ENCODE data around the gene TNNT1.

The TNNT1 gene

DNA sequence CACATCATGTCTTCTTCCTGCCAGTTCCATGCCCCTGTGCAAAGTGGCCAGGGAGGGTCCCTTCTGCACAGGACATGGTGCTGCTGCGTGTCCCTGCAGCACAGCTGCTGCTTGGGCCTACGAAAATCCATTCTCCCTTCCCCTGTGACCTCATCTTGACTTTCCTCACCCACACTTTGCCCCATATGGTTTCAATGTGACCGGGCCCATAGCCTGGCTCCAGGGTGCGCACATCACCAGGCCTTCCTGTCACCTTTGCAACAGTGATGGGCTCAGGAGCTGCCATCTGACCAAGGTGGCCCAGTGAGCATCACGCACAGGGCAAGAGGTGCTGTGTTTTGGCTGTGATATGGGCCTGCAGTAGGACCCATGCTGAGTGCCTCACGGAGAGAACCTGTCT is 42.4 kb downstream of the TNNT1 start:
- no peak for DNase-seq

DNA sequence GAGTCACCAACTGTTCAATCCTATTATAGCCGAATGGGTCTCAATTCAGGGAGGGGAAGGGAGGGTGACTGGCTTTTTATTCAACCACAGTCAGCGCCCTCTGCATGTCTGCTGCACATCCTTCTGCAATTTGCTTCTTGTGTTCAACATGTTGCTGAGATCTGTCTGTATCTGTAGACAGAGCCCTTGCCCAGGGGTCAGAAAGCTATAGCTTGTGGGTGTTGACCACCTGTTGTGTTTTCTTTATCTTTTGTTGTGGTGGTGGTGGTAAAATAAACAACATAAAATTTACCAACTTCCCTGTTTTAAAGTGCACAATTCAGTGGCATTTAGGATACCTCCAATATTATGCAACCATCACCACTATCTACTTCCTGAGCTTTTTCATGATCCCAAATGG is 43.8 kb downstream of the TNNT1 start:
- no peak for DNase-seq

DNA sequence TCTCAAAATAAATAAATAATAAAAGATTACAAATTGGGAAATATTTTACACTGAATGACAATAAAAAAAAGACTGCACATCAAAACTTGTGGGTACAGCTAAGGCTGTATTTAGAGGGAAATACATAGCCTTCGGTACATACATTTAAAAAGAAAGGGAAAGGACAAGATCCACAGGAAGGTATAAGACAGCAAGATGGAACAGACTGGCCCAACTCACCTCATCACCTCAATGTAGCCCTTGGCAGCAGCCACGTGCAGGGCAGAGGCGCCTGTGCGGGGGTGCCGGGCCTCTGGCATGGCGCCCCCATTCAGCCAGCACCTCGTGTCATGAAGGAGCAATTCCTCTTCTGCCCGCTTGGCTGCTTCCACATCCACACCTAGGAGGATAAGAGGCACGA is 45.8 kb downstream of the TNNT1 start:
- no peak for DNase-seq

DNA sequence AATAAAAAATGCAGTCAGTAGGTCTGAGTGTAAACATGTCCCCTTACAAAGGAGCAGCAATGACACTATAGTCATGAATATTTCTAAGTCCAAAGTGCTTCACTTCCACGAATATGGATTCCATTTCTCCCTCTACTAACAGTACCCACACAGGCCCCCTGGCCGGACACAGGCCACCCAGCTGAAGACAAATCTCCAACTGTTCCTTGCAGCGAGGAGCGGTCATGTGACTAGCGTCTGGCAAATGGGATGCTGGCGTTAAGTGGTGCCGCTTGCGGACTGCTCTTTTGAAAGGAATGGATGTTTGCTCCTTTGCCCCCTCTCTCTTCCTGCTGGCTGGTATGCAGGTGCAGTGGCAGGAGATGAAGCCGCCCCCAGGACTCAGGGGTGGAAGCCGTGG is 47.7 kb downstream of the TNNT1 start:
- no peak for DNase-seq

DNA sequence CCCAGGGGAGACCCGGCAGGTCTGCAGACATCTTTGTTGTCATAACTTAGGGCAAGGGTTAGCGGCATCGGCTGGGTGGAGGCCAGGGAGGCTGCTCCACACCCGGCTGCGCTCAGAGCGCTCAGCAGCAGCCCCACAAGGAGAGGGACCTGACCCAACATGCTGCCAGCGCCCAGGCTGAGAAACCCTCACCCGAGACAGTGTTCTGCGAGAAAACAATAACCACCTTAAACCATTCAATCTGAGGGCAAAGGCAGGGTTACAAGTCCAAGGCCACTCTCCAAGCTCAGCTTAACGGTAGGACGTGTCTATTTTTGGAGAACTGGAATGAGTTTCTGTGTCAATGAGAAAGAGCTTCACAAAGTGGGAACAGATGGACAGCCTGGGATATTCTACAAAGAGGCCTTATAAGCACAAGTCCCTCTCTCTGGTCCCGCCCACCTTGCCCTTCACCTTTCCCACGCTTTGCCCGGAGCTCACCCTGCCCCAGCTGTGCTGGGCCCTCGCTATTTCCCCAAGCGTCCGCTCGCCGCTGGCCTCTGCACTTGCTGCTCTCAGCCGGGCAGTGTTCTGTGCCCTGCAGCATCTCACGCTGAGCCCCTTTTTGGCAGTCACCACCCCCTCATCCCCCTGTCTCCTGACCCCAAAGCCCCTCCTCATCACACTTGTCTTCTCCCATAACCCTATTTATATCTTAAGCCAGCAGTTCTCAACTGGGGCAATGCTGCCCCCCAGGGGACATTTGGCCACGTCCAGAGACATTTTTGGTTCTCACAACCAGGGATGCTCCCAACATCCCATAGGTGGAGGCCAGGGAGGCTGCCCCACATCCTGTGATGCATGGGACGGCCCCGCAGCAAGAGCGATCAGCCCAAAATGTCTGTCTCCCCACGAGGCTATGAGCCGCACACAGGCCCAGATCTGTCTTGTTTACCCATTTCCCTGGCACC is 49.2 kb downstream of the TNNT1 start:
- no peak for DNase-seq

DNA sequence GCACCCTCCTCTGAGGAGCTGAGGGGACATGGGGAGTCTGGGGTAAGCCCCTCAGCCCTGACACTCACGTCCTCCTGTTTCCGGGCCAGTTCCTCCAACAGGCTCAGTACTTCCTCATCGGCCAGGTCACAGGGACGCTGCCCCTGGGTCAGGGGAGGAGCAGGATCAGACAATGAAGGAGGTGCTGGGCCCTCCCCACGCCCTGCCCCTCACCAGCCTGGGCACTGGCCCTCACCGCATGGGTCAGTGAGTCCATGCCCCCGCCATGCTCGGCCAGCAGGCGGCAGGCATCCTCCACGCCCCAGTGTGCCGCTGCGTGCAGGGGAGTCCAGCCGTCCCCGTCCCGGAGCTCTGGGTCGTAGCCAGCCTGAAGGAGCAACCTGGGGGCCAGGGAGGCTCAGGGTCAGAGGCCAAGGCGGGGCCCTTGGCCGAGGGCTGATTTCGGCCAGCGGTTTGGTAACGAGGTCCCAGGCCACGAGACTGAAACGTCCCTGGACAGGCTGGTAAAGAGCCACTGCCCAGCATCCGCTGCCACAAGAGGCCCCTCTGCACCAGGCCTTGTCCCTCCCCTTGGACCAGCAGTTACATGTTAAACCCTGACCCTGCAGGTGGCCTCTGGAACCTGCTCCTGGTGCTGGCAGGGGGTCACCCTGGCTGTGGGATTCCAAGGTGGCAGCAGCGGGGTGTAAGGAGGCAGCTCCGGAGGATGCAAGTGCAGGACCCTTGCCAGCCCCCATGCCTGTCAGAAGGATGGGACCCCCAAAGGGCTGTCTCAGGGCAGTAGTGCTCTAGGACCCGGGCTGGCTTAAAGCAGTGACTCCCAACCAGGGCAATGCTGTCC is 50.1 kb downstream of the TNNT1 start:
- DNase-seq: no peak

DNA sequence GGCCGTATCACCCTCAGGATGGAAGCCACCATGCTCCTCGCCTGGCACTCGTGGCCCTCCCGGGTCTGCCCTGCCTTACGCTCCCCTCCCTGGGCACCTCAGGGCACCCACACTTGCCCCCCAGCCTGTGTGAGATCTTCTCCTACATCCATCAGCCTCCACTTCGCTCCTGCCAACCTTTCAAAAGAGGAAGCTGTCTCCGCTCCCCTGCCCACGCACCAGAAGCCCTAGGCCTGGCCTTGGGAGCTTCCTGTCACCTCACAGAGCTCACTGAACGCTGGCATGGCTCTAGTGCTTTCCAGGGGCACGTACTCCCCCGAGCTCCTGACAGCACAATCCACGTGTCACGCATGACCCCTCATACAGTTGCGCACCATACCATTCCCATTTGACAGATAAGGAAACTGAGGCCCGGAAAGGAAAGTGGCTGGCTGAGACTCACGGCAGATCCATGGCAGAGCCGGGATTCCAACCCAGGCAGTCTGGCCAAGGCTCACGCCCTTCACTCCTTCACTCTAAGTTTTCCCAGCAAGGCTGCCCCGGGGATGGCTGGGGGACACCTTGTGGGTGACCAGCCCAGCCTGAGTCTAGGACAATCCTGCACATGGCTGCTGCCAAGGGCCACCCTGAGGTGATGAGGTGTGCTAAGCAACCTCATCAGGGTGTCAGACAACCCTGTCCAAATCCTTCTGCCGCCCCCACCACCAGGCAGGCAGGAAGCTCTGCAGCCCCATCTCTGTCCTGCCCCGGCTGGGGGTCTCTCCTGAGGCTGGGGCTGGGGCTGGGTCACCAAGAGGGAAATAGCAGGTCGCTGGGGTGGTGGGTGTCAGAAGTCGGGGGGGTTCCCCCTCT is 50.9 kb downstream of the TNNT1 start:
- DNase-seq: no peak

DNA sequence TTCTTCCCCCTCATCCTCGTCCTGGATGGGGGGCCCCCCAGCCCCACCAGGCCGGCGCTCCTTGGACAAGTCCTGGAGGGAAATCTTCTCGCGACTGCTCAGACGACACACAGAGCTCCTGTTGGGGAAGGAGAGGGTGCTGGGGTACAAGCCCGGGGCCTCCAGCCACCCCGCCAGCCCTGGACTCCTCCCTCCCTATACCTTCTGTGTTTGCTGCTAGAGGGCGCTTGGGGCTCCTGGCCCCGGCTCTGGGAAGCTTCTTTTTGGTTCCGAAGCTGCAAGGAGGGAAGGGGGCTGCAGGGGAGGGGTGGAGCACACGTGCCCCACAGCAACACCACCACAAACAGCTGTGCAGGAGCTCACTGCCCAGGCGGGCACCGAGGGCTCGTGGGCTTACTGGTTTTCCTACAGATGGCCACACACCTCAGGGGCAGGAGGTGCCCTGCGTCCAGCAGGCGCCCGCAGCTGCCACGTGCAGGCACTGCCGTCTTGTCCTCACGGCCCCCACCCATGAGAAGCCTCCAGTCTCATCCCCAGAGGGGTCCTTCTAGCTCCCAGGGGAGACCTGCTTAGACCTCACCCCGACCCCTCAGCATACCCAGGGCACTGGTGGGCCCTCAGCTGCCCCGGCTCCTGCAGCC is 52.8 kb downstream of the TNNT1 start:
- no peak for DNase-seq

DNA sequence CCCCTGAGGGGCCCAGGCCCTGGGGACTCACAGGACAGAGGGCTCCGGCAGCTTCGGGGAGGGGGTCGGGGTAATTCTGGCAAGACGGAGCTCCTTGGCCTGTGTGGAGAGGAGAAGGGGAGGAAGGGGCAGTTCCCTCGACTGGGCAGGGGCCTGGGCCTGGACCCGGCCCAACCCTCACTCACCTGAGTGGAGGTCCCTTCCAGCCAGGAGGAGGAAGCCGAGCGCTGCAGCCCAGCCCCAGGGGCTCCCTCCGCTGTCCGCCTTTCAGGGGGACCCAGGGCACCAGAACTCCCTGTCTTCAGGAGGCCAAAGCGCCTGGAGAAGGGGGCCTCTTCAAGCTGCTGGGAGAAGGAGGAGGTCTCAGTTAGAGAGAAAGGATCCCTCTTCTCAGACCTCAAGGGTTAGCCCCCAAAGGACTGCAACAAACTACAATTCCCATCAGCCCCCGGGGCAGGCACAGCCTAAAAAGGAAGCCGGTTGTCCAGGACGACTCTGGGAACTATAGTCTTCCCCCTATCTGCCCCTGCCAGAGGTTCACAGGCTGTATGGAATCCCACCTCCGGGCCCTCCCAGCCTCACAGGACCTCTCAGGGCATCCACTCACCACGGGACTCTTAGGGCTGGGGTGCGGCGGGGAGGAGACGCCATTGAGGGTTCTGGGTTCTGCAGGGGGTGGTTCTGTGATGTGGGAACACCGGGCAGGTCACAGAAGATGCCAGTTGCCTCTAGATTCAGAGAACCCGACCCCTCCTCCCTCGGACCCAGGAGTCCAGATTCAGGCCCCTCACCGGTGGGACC is 53.5 kb downstream of the TNNT1 start:
- DNase-seq: no peak

DNA sequence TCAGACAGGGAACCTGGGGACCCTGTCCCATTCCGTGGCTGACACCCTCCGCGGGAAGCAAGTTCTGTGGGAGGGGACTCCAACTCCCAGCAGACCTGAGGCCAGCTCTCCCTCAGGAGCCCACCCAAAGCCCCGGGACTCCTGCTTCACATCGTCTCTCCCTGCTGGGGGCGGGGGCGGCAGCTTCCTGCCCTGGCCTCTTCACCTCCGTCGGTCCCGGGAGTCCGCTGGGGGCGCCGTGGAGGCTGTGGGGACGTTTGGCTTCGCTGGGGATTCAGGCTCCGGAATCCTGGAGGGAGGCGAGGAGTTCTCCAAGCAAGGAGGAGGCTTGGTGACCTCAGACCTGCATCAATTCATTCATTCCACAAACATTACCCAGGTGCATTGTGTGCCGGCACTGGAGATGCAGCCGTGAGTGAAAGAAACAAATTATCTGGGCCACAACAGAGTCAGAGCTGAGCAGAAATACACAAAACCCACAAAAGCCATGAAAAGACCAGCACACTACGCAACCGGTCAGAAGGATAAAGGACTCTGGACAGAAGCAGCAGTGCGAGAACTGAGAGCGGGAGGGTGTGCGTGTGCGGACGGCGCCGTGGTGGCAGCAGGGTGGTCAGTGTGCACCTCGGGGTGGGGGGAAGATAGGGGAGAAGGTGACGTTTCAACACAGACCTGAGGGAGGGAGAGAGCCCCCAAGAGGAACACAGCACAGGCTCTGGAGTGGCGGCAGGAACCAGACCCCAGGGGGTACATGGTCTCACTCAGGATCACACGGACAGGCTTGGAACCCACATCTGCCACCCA is 54.3 kb downstream of the TNNT1 start:
- no peak for DNase-seq

DNA sequence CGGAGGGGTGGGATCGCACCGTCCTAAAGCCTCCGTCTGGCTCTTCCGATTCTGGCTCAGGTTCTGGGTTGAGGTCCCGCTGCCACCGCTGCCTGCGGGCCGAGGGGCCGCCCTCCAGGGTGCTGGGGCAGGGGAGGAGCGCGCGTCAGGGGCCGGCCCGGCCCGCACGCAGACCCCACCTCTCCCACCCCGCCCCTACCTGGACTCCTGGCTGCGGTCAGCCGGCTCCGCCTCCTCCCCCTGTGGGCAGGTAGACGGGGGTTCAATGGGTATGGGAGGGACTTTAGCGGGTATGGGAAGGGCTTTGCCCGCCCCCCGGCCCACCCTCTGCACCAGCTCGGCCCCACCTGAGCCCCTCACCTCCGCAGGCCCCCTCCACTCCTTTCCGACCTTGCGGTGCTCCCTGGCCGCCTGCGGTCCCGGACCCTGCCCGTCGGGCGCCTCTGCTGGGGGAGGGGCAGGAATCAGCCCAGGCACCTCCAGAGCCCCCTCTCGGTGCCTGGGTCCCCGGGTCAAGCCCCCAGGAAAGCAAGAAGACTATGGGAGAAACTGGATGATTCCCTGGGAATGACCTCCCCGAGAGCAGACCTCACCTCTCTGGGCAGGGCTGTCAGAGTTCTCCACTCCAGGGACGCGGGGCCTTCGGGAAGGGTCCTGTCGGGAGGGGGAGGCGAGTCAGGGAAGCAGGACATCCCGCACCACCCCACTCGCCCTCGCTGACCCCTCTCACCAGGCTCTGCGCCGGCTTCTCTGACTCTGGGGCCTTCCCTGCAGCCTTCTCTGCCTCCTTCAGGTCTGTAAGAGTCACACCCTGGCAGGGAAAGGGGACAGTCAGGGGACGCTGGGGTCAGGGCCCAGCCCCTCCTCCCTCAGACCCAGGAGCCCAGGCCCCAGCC is 56.3 kb downstream of the TNNT1 start:
- no peak for DNase-seq

DNA sequence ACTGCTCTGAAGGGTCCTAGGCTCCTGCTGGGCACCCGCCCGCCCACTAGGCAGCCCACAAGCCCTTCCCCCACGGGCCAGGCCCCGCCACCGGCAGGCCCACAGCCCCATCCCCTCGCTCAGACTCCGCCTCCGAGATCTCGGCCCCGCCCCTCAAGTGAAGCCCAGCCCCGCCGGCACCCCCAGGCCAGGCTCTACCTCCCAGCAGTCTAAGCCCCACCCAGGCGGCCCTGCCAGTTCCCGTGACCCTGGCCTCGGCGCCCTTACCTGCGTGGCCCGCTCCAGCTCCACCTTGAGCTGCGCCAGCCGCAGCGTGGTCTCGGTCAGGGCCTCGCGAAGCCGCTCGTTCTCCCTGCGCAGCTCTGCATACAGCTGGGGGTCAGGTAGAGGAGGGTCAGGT is 57.1 kb downstream of the TNNT1 start:
- DNase-seq: no peak

DNA sequence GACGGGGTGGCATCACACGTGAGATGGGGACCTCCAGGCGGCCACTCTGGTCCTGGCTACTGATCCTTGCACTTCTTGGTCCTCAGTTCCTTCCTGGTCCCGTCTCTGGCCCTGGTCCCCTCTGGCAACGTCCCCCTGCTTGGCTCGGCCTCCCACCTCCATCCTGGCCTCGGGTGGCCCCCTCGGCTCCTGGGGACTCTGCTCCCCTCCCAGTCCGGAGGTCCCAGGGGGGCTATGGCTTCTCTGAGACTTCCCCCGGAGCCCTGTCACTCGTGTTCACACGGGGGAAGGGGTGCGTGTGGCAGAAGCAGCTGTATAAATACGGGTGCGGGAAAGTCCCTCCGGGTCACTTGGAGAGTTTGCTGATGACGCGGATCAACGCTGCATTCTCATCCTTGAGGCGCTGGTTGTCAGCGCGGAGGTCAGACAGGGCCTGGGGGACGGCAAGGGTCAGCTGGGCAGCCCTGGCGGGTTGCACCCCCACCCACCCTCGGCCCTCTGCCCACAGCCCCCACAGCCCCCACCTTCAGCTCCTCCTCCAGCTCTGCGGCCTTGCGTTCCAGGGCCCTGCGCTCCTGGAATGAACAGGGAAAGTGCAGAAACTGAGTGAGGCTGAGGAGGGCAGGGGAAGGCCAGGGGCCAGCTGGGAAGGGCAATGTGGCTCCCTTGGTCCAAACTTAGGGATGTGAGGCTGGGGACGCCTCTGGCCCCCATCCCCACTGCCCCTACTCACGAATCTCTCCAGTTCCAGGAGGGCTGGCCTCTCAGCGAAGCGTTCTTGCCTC is 57.7 kb downstream of the TNNT1 start:
- DNase-seq: no peak

DNA sequence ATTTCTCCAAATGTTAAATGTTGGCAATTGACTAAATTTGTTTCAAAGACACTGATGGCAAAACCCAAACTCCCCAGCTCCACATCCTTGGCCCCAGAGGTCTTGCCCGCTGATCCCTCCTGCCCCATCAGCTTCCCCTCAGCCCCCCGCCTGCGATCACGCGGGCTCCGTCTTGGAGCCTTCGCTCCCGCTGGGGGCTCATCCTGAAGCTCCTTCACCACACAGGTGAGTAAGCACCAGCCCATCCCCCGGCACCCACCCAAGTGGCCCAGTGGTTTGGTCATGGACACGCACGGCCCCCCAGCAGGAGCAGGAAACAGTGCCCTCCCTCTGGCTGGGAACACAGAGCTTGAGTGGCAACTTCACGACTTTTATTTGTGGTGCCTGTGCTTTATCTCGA is 58.4 kb downstream of the TNNT1 start:
- DNase-seq: no peak

DNA sequence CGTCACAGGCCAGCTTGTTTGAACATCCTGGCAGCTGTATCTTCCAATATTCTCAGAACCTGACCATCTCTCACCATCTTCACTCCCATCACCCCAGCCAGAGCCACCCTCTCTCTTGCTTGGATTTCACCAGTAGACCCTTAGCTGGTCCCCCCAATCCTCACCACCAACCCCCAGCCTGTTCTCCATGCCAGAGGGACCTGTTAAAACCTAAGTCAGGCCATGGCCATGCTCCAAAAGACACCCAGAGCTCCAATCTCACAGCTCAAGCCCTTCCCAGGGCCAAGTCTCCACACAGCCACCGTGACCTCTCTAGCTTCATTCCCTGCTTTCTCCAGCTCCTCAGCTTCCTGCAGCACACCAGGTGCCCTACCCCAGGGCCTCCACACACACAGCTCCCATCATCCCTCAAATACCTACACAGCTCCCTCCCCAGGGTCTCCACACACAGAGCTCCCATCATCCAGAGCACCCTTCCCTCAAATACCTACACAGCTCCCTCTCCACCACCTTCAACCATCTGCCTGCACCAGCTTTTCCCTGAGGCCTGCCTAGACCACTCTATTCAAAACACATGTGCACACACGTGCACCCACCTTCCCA is 59.6 kb downstream of the TNNT1 start:
- DNase-seq: no peak

DNA sequence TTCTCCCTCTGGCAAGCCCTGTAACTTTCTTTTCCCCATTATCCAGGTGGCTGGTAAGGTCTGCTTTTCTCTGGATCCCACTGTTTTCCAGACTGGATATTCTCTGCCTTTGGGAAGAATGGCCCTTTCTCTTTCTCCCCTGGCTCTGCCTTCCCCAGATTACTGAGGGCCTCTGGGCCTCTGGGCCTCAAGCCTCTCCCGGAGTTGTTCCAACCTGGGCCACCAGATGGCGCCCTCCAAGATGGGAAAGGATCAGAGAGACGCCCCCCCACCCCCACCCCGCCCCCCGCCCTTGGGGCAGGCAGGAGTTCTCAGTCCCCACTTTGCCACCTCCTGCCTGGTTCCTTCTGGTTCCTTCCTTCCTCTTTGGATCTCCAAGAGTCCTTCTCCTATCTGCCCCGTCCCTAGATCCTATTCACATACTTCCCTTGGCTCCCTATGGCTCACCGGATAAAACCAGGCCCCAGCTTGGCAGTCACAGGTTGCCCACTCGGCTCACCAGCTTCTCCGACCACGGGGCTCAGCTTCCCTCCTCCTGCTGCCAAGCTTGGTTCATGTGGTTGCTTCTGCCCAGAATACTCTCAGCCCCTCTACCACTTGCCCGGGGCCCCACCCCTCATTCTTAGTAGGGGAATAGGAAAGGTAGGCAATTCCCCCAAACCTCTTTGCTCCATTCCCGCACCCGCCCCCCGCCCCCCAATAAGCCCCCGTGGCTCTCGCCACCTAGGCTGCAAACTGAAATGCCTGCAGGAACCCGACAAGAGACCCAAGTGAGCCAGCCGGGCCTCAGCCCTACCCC is 60.3 kb downstream of the TNNT1 start:
- peak; percentile 98 for DNase-seq

DNA sequence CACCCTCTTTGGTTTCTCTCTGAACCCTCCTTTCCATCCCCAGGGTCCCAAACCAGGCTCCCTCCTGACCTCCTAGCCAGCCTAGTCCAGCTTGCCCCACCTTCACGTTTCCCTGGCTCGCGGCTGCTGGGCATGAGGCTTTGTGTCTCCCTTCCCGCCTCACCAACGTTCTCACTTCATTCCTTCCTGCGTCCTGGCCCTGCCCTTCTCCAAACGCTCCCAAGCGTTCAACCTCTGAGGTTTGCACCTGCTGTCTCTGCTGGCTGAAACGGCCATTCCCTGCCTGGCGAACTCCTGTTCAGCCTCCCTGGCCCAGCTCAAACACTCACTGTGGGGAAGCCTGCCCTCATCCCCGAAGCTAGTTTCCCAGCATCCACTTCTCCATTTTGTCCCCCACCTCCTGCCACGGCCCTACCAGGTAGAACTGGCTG is 61.0 kb downstream of the TNNT1 start:
- DNase-seq: no peak

DNA sequence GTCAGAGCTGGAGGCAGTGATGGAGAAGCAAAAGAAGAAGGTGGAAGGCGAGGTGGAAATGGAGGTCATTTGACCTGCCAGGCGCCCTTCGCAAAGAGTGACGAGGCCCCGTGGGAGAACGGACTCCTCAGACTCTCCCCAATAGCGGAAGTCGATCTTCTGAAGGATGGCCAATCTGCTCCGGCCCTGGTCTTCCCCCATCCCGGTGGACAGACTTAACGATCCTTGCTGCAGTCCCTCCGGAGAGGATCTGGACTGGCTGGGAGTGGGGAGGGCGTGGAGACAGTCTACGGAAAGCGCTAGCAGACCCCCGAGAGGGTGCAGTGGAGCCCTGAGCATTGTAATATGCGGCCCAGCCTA is 61.5 kb downstream of the TNNT1 start:
- no peak for DNase-seq
